HepG2 (cell line): ENCODE results near the gene BYSL. TPM values are rescaled to one million over a fixed set of nuclear protein-coding genes. Genes with fewer than 3 reads are reported as not detected.
A peak's percentile ranks its signal among the peaks of the same experiment; 100 is the strongest.

ENCODE experiments used
- DMAP1 ChIP-seq: IDR thresholded peaks from 2 replicates; pipeline ENCODE4 v1.6.1; 2016
- DPF2 ChIP-seq: sonication (generic); formaldehyde crosslinking; IDR thresholded peaks from 2 replicates; pipeline ENCODE4 v1.4.0; 2020; ENCODE audit warnings: mild to moderate bottlenecking, low read depth, missing genetic modification reagents, borderline replicate concordance
- KLF15 ChIP-seq: sonication (generic); formaldehyde crosslinking; IDR thresholded peaks from 2 replicates; pipeline ENCODE4 v1.8.1; 2023; ENCODE audit warnings: borderline replicate concordance, mild to moderate bottlenecking, inconsistent platforms, missing genetic modification reagents, mixed read lengths
- NR2F2 ChIP-seq: IDR thresholded peaks from 2 replicates; pipeline ENCODE4 v1.6.1; 2012; ENCODE audit warnings: low read depth, inconsistent platforms, borderline replicate concordance
- PITX1 ChIP-seq: sonication (generic); formaldehyde crosslinking; IDR thresholded peaks from 2 replicates; pipeline ENCODE4 v1.5.1; 2020; ENCODE audit warnings: mild to moderate bottlenecking, missing genetic modification reagents
- polyA plus RNA-seq, 8 experiments: library from polyadenylated mRNA; depleted of rRNA in 3 of 8; stranded (reverse) in 7 of 8; unstranded in 1 of 8; fragments of >200 nt; fragmentation: Illumina TruSeq in 4 of 8; extraction: Trizol in 4 of 8; gene quantifications; 2 replicates each; pipeline versions ENCODE4 v1.2.1 to v1.2.3, GENCODE V29; 2011 to 2016; ENCODE audit warnings: low read depth in 4 of 8, missing spikeins in 1 of 8, mixed read lengths in 1 of 8; ENCODE audit not compliant: insufficient read depth in 1 of 8
- total RNA-seq, 5 experiments: library from RNA; depleted of rRNA; stranded (reverse); fragments of >200 nt; fragmentation: Illumina TruSeq; extraction: Trizol; gene quantifications; 2 replicates each; pipeline ENCODE4 v1.2.3, GENCODE V29; 2016; ENCODE audit warnings: low read depth in 1 of 5
- TF ChIP-seq, protein P1 (sequence below): sonication (generic); formaldehyde crosslinking; IDR thresholded peaks from 2 replicates; pipeline ENCODE4 v1.4.0; 2020; ENCODE audit warnings: missing genetic modification reagents, borderline replicate concordance
- TF ChIP-seq, protein P2 (sequence below): sonication (generic); formaldehyde crosslinking; IDR thresholded peaks from 2 replicates; pipeline ENCODE4 v1.9.0; 2021; ENCODE audit warnings: missing genetic modification reagents, borderline replicate concordance
- TF ChIP-seq, protein P3 (sequence below): sonication (generic); formaldehyde crosslinking; IDR thresholded peaks from 2 replicates; pipeline ENCODE4 v1.9.0; 2022; ENCODE audit warnings: missing genetic modification reagents, mild to moderate bottlenecking, borderline replicate concordance
- TF ChIP-seq, protein P4 (sequence below): sonication (generic); formaldehyde crosslinking; IDR thresholded peaks from 2 replicates; pipeline ENCODE4 v1.9.0; 2021; ENCODE audit warnings: missing genetic modification reagents, mild to moderate bottlenecking, borderline replicate concordance

BYSL gene
- total and polyA plus RNA-seq, 2 of the 13 experiments (the other 11 are each of a cell fraction or from before 2014, with no cell fraction given): 27.9 to 28.6 TPM

DNA sequence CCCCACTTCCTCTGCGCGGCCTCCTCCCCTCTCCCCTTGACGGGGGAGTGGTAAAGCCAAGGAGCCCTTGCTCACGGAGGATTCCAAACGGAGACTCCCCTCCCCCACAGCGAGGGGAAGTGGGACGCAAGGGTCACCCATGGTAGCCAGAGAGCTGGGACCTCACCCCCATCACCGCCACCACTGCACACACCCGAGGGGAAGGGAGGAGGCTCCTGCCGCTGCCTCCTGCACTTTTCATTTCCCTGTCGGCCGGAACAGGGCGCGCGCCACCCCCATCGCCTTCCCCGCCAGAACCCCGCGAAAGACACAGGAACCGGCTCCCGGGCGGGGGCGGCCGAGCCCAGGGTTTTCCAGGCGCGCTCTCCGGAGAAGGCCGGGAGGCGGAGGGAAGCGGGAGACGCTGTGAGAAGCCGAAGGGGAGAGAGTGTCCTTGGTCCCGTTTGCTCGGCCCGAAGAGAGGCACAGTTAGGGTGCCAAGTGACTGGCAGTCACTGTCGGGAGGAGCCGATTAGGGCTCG is 19.5 kb downstream of the BYSL start (continued):
- TF ChIP-seq PITX1 (CRISPR knock-in tag) (peak; percentile 56; the same call in 1 of the 2 replicates), NR2F2 (no peak), DMAP1 (peak; percentile 6; the same call in 1 of the 2 replicates), KLF15 (no peak), DPF2 (CRISPR knock-in tag) (no peak)
- TF ChIP-seq, protein P1, sequence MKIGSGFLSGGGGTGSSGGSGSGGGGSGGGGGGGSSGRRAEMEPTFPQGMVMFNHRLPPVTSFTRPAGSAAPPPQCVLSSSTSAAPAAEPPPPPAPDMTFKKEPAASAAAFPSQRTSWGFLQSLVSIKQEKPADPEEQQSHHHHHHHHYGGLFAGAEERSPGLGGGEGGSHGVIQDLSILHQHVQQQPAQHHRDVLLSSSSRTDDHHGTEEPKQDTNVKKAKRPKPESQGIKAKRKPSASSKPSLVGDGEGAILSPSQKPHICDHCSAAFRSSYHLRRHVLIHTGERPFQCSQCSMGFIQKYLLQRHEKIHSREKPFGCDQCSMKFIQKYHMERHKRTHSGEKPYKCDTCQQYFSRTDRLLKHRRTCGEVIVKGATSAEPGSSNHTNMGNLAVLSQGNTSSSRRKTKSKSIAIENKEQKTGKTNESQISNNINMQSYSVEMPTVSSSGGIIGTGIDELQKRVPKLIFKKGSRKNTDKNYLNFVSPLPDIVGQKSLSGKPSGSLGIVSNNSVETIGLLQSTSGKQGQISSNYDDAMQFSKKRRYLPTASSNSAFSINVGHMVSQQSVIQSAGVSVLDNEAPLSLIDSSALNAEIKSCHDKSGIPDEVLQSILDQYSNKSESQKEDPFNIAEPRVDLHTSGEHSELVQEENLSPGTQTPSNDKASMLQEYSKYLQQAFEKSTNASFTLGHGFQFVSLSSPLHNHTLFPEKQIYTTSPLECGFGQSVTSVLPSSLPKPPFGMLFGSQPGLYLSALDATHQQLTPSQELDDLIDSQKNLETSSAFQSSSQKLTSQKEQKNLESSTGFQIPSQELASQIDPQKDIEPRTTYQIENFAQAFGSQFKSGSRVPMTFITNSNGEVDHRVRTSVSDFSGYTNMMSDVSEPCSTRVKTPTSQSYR (CRISPR knock-in tag): no peak
- TF ChIP-seq, protein P2, sequence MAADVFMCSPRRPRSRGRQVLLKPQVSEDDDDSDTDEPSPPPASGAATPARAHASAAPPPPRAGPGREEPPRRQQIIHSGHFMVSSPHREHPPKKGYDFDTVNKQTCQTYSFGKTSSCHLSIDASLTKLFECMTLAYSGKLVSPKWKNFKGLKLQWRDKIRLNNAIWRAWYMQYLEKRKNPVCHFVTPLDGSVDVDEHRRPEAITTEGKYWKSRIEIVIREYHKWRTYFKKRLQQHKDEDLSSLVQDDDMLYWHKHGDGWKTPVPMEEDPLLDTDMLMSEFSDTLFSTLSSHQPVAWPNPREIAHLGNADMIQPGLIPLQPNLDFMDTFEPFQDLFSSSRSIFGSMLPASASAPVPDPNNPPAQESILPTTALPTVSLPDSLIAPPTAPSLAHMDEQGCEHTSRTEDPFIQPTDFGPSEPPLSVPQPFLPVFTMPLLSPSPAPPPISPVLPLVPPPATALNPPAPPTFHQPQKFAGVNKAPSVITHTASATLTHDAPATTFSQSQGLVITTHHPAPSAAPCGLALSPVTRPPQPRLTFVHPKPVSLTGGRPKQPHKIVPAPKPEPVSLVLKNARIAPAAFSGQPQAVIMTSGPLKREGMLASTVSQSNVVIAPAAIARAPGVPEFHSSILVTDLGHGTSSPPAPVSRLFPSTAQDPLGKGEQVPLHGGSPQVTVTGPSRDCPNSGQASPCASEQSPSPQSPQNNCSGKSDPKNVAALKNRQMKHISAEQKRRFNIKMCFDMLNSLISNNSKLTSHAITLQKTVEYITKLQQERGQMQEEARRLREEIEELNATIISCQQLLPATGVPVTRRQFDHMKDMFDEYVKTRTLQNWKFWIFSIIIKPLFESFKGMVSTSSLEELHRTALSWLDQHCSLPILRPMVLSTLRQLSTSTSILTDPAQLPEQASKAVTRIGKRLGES (CRISPR knock-in tag): no peak
- TF ChIP-seq, protein P3, sequence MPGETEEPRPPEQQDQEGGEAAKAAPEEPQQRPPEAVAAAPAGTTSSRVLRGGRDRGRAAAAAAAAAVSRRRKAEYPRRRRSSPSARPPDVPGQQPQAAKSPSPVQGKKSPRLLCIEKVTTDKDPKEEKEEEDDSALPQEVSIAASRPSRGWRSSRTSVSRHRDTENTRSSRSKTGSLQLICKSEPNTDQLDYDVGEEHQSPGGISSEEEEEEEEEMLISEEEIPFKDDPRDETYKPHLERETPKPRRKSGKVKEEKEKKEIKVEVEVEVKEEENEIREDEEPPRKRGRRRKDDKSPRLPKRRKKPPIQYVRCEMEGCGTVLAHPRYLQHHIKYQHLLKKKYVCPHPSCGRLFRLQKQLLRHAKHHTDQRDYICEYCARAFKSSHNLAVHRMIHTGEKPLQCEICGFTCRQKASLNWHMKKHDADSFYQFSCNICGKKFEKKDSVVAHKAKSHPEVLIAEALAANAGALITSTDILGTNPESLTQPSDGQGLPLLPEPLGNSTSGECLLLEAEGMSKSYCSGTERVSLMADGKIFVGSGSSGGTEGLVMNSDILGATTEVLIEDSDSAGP: no peak
- TF ChIP-seq, protein P4, sequence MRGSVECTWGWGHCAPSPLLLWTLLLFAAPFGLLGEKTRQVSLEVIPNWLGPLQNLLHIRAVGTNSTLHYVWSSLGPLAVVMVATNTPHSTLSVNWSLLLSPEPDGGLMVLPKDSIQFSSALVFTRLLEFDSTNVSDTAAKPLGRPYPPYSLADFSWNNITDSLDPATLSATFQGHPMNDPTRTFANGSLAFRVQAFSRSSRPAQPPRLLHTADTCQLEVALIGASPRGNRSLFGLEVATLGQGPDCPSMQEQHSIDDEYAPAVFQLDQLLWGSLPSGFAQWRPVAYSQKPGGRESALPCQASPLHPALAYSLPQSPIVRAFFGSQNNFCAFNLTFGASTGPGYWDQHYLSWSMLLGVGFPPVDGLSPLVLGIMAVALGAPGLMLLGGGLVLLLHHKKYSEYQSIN (CRISPR knock-in tag): no peak
